Gastrocnemius medialis (tissue), 4 donors: ENCODE data around the gene SYT6.

Experiments used
- CTCF ChIP-seq, 5 experiments: fragments of 450-650 bp in 3 of 5; fragments of 200-600 bp in 2 of 5; sonication (generic) in 2 of 5; IDR thresholded peaks in 4 of 5; conservative IDR thresholded peaks in 1 of 5; 1 replicate in 4 of 5; 2 replicates in 1 of 5; pipeline ENCODE4 v1.5.1; 2016 to 2019; ENCODE audit warnings: antibody characterized with exemption in 5 of 5, mild to moderate bottlenecking in 3 of 5, moderate library complexity in 3 of 5
- POLR2A ChIP-seq, 2 donors: fragments of 450-650 bp; IDR thresholded peaks; one replicate each; pipeline ENCODE4 v1.6.1; 2017; ENCODE audit warnings: antibody characterized with exemption in 2 of 2, mild to moderate bottlenecking in 2 of 2, moderate library complexity in 2 of 2

- TF ChIP-seq CTCF (IDR thresholded peaks at IDR 0.05 in 4 of 5, conservative IDR thresholded peaks at IDR 0.05 in 1 of 5) = no peak
- TF ChIP-seq POLR2A (IDR thresholded peaks at IDR 0.05) = no peak
These were observed 3.0 kb upstream of the SYT6 start for GRCh38 chr1:114156538-114157274.
